Hematopoietic multipotent progenitor cell treated with erythropoietin and hydrocortisone succinate and interleukin-3 and kit ligand, for 15 days (in vitro differentiated cells): Measurements from ENCODE around the gene HOXA13.

Source experiments
- DNase-seq: peaks from one replicate; pipeline ENCODE4 v3.0.0-alpha.2; 2015; ENCODE audit warnings: low spot score

The HOXA13 gene

DNA sequence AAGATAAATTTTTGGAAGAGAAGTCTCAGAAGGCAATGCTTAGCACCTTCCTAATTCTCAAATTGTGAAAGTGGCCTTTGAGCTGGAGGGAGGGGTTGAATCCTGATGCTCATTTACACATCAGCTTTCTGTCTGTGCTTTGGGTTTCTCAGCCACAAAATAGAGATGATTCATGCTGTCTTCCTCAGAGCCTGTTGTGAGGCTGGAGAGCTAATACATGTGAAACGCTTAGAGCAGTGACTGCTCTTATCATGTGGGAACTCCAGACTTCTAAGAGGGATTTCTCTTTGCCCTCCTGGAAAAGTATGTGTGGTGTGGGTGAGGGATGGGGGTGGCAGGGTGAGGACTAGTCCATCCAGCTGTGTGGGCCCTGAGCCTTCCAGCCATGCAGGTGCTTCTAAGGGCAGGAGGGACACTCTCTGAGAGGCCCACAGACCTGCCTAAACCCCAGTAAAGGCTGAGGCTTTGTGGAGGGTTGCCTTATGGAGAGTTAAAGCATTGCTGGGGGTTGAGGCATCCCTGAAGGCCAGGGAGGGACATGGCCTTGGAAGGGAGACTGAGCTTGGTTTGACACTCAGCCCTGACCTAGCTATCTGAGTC lies 37.9 kb upstream of the HOXA13 start:
- no peak for DNase-seq

DNA sequence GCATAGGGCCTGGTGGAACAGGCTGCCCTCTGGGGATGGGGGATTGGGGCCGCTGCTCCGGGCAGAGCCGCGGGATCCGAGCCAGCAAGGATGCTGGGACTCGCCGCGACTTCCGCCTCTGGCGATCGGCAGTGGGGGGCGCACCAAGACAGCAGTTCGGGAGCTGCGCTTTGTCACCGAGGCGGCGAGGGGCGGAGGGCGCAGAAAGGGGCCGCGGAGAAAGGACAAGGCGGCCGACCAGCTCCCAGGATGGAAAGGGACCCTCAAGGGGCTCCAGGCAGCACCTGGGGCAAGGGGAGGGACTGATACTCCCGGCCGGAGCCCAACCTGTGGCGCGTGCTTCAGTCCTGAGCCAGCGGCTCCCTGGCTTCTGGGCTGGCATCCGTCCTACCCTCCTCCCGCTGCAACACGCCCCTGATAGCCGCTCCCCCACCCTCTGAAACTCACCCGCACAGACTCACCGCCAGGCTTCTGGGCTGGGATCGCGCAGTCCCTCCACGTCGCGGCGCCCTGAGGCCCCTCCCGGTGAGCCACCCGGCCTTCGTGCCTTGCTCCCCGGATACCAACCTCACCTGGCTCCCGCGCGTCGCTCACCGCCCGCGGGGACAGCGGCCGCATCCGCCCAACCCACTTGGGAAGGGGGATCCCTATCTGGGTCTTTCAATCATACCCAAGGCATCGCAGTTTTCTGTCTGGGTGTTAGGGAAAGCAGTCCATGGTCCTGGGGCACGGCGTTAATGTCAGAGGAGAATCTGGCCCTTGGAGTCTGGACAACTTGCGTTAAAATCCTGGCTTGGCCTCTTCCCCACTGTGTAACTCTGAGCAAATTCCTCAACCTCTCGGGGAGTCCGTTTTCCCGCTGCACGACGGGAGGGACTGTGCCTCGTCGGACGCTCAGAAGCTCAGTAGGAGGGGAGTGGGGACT lies 35.8 kb upstream of the HOXA13 start:
- no peak for DNase-seq

DNA sequence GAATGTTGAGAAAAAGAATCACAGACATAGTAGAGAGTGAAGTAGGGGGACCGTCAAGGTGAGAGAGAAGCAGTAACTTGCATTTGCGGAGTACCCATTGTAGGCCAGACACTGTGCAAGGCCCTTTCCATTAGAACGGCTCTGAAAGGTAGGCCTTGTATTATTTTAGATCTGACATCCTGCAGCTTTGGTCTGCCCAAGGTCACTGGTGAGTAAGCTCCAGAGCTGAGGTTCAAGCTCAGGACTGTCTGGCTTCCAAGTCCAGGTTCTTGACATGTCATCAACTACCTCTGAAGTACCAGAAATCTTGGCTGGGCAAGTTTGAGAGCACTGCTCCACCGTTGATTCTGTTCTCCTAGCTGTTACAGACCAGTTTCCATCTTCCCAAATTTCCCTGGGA lies 29.6 kb upstream of the HOXA13 start:
- DNase-seq, result no peak

DNA sequence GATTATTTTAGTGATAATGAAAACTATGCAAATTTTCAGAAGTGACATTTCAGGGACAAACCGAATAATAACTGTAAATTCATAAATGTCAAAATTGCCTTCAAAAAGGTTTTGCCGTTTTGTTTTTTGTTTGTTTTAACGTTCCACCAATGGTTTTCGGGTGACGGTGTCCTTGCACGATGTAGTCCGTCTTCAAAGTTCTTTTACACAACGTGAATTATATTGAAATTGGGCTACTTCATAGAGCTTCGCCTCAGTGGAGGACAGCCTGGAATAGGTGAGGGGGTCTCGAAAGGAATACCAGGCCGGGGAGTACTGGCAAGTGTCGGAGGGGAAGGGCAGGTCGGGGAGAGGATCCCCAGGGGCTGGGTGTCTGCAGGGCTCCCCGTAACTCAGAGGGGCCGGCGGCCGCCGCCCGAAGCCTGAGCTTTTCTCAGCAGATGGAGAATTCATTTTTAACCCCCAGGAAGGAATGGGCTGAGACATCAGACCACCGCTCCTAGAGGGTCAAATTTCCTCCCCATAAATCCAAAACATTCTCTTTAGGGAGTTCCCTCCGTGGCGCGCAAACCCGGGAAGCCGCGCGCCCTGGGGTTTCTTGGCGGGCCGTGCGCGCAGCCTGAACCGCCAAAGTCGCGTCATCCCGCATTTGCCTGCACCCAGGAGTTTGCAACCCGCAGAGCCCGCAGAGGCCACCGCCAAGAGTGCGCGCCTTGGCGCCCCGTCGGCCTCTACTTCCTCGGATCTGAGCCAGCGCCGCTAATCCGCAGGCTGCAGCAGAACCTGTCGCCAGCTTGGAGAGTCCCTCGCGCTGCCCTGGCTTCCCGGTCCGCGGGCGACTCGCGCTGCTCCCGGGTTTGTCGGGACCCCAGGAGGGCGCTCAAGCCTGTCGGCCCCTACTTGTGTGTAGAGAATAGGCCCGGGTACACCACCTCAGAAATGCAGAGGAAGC lies 25.4 kb upstream of the HOXA13 start:
- DNase-seq, result no peak

DNA sequence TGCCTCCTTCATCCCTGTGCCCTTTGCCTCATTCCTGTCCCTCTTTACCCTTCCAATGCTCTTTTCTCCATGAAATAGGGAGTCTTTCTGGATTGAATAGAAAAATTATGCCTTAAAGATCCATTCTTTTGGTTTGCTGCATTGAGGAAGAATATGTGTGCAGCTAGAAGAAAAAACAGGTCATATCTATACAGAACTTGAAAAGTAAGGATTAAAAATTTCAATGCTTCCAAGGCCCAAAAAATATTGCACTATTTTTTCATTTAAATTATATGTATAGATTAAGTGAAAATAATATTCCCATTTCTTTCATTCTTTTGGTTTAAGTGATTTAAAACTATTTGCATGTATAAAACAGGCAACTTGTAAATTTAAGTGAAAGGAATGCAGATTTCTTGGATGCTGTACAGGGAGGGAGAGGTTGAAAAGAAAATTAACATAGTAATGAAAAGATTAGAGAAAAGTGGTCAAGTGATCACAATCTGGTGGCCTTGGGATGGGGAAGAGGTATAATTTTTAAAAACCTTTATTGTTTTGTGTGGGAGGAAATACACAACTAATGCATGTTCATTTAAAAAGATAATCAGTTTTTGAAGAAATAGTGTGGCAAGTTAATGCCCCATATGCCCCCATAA lies 24.2 kb upstream of the HOXA13 start:
- no peak for DNase-seq

DNA sequence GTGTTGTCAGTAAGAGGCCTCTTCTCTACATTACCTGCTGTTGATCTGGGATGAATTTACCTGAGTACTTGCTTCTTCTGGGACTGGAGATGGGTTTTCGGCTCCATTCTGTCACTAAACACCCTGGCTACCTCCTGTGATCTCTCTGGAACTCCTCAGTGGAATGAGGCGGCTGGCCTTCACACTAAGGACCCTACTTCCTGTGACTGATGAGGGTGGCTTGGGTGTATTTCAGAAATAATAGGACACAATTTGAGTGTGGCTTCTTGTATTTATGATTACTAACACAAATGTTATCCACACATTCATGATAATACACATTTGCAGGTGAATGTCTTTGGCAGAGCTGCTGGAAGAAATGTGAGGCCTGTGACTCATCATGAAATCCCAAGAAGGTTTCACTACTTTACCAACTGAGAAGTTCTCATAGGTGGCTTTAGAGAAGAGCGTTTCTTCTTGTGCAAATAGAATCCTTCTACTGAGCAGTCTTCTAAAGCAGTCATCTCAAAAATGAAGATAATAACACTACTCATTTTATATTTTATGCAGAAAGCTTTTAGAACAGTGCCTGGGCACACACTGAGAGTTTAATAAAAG lies 21.4 kb upstream of the HOXA13 start:
- no peak for DNase-seq

DNA sequence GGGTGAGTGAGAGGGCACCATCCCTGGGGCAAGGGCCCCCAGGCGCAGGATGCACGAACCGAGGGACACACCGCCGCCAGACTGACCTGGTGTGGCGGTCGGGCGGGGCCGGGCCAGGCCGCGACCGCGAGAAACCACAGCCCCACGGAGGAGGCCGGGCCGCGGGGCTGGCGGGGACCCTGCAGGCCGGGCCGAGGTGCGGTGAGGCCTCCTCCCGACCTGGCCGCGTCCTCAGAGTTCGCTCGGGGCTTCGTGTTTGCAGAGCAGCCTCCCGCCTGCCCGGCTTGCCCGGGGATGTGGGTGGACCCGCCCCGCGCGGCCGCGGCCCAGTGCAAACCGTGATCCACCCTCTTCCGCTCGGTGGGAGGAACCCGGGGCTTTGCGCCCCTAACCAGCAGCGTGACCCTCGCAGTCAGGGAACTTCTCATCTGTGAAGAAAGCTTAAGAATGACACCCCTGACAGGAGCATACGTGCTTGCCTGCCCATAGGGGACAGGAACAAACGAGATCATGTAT lies 20.6 kb upstream of the HOXA13 start:
- no peak for DNase-seq

DNA sequence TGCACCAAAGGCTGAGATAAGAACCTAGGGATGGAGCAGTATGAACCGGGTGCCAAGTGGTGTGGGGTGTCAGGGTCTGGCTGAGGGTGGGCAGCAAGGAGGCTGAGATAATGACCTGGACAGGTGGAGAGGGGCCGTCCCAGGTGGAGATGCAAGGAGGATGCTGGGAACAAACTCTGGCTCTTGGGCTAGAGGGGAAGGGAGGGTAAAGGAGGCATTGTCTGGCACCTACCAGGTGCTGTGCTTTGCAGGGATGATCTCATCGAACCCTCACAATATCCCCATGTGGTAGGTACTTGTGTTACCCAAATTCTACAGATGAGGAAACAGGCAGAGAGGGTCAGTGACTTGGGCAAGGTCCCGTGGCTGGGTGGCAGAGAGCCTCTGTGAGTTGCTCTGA lies 19.9 kb upstream of the HOXA13 start:
- no peak for DNase-seq

DNA sequence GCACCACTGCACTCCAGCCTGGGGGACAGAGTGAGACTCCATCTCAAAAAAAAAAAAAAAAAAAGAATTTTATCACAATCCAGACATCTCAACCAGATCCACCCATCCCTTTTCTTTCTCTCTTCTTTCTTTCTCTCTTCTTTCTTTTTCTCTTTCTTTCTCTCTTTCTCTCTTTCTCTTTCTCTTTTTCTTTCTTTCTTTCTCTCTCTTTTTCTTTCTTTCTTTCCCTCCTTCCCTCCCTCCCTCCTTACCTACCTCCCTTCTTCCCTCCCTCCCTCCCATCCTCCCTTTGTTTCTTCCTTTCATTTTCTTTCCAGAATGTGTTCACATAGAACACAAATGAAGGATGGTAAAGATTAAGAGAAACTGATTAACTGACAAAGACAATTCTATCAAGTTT lies 18.1 kb upstream of the HOXA13 start:
- no peak for DNase-seq

DNA sequence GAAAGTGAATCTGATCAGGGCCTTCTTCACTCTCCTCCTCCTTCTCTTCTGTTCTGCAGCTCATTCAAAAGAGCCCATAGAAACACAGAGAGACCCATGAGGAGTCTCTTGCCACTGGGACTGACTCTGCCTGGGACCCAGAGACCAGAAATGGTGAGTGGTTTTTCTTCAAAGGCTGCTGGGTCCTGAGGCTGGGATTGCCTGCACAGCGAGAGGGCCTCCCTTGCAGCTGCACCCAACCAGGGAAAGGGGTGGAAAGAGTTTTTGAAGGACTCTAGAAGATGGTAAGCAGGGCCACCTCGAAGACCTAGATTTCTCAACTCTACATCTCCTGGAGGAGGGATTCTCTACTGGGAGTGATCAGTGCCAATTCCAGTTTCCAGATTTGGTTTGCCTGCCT lies 15.5 kb upstream of the HOXA13 start:
- no peak for DNase-seq

DNA sequence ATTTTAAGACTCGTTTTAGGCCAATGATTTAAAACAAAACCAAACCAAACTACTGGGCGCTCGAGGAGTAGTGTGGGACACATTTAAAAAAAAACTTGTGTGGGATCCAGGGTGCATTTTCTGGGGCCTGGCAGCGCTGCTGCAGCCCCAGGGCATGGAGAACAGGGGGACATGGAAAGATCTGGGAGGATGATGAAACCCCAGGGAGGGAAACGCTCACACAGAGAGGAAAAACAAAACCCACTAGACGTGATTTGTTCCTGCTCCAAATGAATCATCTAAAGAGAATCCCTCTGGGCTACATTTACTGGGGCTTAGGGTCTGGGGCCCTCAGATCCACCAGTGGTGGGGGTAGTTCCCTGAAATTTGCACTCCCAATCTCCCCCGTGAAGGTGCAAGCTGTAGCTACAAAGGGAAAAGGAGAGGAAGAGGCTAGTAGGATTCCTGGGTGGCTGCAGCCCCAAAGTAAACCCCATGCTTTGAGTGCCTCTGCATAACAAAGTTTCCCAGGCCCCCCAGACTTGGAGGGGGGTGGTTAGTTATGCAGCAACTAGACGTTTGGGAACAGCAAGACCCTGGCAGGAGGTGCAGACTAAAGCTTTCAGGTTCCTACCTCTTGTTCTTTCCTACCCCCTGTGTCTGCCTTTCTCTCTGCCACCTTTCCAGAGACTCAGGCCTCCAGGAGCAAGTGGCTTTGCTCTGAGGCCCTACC lies 14.5 kb upstream of the HOXA13 start:
- no peak for DNase-seq

DNA sequence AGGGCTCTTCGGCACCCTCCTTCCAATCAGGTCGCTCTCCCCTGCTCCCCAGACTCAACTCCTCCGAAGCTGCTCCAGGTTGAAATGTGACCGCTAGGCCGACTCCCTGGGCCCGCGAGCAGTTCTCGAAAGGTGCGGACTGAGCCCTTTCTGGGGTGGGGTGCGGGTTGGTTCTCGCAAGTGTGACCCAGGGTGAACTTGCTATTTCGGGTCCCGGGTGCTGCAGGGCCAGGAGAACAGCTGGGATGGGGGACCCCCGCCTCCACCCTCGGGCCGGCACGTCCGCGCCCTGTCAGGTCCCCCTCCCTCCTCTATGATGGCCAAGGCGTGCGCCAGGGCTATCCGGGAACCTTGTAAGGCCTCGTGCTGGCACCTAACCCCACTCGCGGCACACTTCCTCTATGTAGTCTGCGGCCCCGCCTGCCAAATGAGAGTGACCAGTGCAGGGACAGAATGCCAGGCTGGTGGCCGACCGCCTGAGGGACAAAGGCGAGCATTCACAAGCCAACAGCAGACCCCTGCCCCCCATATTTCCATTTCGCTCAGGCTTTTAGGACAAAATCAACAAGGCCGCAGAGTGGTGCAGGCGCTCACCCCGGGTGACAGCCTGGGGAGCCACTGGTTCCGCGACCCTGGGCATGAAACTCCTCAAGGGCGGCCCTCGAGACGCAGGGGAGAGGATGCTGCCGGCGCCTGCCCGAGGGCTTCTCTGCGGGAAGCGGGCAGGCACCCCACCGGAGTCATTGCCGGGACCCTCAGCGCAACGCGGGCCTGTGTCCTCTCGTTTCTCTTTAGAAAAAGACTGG lies 13.7 kb upstream of the HOXA13 start:
- DNase-seq, result no peak

DNA sequence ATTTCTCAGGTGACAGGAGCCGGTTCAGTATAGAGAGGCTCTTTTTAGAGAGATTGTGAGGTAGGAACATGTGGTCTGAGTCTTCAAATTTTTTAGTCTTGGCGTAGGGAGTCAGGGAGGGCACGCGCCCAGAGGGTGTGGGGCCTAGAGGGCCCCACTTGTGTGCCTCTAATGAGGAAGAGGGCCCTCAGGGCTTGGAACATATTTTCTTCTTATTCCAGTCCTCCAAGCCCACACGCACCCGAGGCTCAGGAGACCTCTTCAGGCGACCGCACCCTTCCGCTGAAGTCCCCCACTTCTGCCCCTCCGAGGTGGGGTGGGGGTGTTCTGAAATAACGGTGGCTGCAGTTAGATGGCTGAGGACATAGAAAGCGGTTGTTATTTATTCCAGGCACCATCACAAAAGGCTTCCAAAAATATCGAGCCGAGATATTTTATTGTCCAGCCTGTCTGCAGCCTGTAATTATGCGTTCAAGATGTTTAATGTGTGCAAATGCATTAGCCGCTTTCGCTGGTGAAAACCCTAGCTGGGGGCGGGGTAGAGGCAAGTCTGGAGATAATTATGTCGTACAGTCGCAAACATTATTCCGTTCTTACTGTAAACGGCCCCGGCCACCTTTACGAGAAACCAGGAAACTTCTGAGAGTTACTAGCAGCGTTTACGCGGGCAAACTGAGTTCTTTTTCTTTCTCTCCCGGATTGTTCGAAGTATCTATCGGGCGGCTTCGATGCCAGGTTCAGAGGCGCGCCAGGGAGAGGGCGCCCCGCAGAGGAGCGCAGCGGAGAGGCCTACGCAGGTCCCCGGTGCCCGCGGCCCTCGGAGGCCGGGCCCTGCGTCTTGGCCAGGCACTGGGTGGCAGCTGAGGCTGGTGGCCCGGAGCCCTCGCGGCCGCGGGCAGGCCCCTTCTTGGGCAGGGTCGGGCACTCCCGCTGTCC lies 12.9 kb upstream of the HOXA13 start:
- DNase-seq, result no peak

DNA sequence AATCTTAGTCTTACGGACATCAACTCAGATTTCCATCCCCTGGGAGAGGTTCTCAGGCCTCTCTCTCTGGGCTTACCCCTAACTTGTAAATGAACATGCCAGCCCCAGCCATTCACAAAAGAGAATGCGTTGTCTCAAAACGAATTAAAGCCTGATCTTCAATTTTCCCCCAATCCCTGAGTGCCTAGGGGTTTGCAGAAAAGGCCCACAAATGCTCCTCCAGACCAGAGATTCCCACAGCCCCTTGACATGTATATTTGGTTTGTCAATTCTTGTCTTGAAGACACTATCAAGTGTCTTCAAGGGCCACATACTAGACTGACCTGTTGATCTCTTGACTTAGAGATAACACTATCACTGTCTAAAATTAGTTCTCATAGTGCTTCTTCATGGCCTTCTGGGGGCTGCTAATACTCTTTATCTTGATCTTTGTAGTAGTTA lies 11.9 kb upstream of the HOXA13 start:
- no peak for DNase-seq

DNA sequence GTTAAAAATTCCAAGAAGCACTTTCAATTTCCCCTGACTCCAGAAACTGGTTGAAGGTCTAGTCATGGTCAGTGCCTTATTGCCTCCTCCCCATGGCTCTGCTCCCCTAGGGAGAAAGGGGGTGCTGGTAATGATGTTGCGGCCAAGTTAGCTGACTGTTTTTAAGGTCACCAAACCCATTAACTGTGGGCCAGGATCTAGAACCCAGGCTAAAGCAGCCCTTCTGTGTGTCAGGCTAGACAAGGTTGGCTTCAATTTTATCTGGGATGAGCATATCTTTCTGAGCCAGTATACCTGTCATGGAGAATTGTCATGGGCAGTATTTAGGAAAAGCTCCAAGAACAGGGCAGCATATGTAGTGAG lies 11.2 kb upstream of the HOXA13 start:
- DNase-seq, result no peak

DNA sequence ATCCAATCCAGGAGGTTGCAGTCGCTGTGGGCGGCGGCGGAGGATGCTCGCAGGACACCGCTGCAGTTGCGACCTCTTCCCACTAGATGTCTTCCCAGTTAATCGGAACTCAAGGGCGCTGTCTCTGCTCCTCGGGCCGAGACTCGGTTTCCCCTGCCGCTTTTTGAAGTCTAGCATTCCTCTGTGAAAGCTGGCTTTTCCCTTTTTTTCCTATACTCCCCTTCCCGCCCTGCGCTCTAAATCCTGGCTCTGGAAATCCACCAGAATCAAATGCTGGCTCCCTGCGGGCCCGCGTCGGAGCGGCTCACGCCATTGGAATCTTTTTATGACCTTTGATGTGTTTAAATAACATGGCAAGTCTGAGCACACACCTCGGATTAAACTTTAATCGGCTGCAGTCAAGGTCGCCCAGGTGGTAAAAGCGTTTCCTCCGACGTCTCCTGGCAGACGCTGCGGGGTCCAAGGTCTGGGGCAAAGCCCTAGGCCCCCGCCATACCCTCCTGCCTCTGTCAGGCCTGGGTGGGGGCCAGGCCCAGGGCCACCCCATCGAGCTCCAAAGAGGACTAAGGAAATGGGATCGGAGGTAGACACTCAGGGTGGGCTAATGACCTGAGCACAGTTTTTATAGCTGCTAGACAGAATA lies 10.7 kb upstream of the HOXA13 start:
- DNase-seq, result no peak

DNA sequence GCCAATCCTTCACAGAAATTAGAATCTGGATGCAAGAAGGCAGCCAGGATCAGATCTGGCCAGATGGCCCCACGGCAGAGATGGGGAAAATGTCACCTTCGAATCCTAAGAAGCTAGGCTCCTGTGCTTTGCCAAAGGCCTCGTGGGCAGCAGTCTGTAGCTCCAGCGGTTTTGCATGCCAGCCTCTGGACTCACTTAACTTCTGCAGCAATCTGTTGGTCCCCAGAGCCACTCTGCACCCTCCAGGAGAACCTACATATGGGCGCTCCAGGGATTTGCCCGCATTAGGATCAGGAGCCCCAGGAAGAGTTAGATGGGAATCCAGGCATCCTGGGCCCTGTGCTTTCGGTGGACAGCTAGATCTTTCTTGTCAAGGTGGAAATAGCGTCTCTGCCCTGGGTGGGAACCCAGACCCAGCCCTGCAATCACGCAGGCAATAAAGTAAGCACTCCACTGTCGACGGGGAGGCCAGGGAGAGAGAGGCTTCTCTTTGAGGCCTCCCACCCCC lies 10.1 kb upstream of the HOXA13 start:
- DNase-seq, result no peak

DNA sequence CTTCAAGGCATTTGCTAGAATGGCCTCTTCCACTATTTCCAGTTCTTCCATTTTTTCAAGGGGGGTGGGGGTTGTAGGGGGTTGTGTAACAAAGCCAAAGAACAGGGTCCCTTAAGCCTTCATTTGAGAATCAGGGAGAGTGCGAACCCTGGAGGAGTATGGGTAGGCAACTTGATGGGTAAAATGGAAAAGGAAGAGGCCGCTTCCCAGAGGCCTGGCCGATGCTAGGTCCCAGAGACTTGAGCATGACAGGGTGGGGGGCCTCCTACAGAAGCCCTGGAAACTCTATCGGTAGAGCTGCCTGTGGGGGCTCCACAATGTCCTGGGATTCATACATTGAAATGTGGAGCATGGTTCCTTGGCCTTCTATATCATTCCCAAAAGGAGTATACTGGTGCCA lies 9.1 kb upstream of the HOXA13 start:
- no peak for DNase-seq
